OCI-LY1 (cell line): ENCODE measurements around the gene CD209.

Experiments
- EZH2 ChIP-seq: fragments of 200-600 bp; sonication (generic), shearing (Covaris generic); IDR thresholded peaks from 2 replicates; pipeline ENCODE4 v1.8.0; 2017; ENCODE audit warnings: borderline replicate concordance, mixed run types, mild to moderate bottlenecking, antibody characterized with exemption, low read length, moderate library complexity, mixed read lengths
- TF ChIP-seq, protein P1 (sequence below): fragments of 200-600 bp; sonication (generic), shearing (Covaris generic); IDR thresholded peaks from 2 replicates; pipeline ENCODE4 v1.5.1; 2017; ENCODE audit warnings: mild to moderate bottlenecking, antibody characterized with exemption, low read length, moderate library complexity, mixed read lengths

DNA sequence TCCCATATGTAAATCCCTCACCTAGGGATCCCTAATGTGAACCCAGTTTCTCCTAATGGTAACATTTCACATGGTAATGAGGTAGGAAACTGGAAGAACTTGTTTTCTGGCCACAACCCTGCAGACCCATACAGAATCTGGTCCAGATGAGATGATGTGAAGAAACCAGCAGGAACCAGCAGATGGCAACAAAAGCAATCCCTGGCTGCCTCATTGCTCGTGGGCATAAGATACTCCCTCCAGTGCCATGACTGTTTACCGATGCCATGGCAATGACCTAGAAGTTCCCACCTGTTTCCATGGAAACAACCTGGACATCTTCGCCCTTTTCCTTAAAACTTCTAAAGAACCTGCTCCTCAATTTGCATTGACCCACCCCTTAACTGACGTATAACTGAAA is 1.4 kb upstream of the CD209 start:
- TF ChIP-seq, protein P1, sequence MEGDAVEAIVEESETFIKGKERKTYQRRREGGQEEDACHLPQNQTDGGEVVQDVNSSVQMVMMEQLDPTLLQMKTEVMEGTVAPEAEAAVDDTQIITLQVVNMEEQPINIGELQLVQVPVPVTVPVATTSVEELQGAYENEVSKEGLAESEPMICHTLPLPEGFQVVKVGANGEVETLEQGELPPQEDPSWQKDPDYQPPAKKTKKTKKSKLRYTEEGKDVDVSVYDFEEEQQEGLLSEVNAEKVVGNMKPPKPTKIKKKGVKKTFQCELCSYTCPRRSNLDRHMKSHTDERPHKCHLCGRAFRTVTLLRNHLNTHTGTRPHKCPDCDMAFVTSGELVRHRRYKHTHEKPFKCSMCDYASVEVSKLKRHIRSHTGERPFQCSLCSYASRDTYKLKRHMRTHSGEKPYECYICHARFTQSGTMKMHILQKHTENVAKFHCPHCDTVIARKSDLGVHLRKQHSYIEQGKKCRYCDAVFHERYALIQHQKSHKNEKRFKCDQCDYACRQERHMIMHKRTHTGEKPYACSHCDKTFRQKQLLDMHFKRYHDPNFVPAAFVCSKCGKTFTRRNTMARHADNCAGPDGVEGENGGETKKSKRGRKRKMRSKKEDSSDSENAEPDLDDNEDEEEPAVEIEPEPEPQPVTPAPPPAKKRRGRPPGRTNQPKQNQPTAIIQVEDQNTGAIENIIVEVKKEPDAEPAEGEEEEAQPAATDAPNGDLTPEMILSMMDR = peak; percentile 13; the same call in 1 of the 2 replicates
- no peak for TF ChIP-seq EZH2
